Effector memory CD4-positive, alpha-beta T cell (primary cell): ENCODE measurements around the gene CEP164.

Source experiments
- DNase-seq, 3 donors: peaks; one replicate each; pipeline ENCODE4 v3.0.0-alpha.2; 2020
- H3K27ac ChIP-seq: 2 replicates; pipeline ENCODE4 v1.7.0; 2013; ENCODE audit warnings: mild to moderate bottlenecking, low read length, moderate library complexity; ENCODE audit not compliant: insufficient read depth, poor library complexity, severe bottlenecking
- H3K27me3 ChIP-seq: replicated peaks from 2 replicates; pipeline ENCODE4 v1.7.0; 2013; ENCODE audit warnings: mild to moderate bottlenecking, low read length; ENCODE audit not compliant: insufficient read depth, control insufficient read depth, poor library complexity, severe bottlenecking
- H3K36me3 ChIP-seq: 2 replicates; pipeline ENCODE4 v1.7.0; 2013; ENCODE audit warnings: mild to moderate bottlenecking, low read length, moderate library complexity; ENCODE audit not compliant: control insufficient read depth, insufficient read depth
- H3K4me1 ChIP-seq: 2 replicates; pipeline ENCODE4 v1.7.0; 2013; ENCODE audit warnings: low read length, mild to moderate bottlenecking; ENCODE audit not compliant: control insufficient read depth, insufficient read depth, poor library complexity, severe bottlenecking
- H3K4me3 ChIP-seq: 2 replicates; pipeline ENCODE4 v1.7.0; 2013; ENCODE audit warnings: low read length, low read depth, mild to moderate bottlenecking; ENCODE audit not compliant: insufficient read depth, poor library complexity, severe bottlenecking
- H3K9me3 ChIP-seq: 2 replicates; pipeline ENCODE4 v1.7.0; 2013; ENCODE audit warnings: mild to moderate bottlenecking, low read length, moderate library complexity; ENCODE audit not compliant: control insufficient read depth

Gene CEP164

GRCh38 chr11:117356126-117356890 lies 28.7 kb downstream of the CEP164 start:
- Histone ChIP-seq H3K27ac (no peak overlapping the region), H3K36me3 (peaks cover 48% of the 10 kb centered on the region), H3K27me3 (no peaks in the 10 kb centered on the region), H3K4me1 (no peaks in the 10 kb centered on the region), H3K9me3 (no peaks in the 10 kb centered on the region), H3K4me3 (no peak overlapping the region)
- DNase-seq = no peak

- H3K4me1 ChIP-seq = no peaks in the 10 kb centered on the region
- H3K27me3 ChIP-seq = no peaks in the 10 kb centered on the region
- H3K9me3 ChIP-seq = no peaks in the 10 kb centered on the region
Measured at GRCh38 chr11:117361432-117361831, 33.8 kb downstream of the CEP164 start.

GRCh38 chr11:117366248-117366647 lies 38.6 kb downstream of the CEP164 start:
- H3K4me1 ChIP-seq = no peaks in the 10 kb centered on the region
- no peaks in the 10 kb centered on the region for H3K9me3 ChIP-seq
- H3K36me3 ChIP-seq = peaks cover 26% of the 10 kb centered on the region
- no peaks in the 10 kb centered on the region for H3K27me3 ChIP-seq
- no peak overlapping the region for H3K4me3 ChIP-seq
- H3K27ac ChIP-seq = no peak overlapping the region
- no peak for DNase-seq

More at GRCh38 chr11:117361432-117361831, 33.8 kb downstream of the CEP164 start:
- Histone ChIP-seq H3K27ac (no peak overlapping the region), H3K4me3 (no peak overlapping the region), H3K36me3 (peaks cover 38% of the 10 kb centered on the region)
- DNase-seq = no peak

DNA sequence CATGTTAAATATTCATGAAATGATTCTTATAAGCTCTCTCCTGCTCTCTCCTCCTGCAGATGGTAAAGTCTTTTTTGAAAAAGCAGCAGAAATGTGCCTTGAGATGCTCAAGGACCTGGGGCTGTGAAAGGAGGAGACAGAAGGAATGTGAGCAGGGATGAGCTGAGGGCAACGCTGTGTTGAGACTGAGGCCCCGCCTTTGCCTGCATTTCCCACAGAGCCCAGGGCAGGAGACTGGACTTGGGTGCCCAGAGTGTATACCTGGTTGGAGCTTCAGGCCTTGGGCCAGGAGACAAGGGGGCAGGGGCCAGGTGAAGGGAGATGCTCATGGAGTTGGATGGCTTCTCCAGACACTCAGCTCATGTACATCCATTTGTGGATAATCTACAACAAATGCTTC lies 39.2 kb downstream of the CEP164 start:
- Histone ChIP-seq H3K27ac (no peak overlapping the region), H3K27me3 (no peaks in the 10 kb centered on the region), H3K4me3 (no peak overlapping the region), H3K4me1 (no peaks in the 10 kb centered on the region), H3K36me3 (peaks cover 22% of the 10 kb centered on the region), H3K9me3 (no peaks in the 10 kb centered on the region)
- no peak for DNase-seq

- no peak overlapping the region for H3K27ac ChIP-seq
- H3K27me3 ChIP-seq = no peaks in the 10 kb centered on the region
- DNase-seq = no peak
- H3K4me1 ChIP-seq = no peaks in the 10 kb centered on the region
- peaks cover 26% of the 10 kb centered on the region for H3K36me3 ChIP-seq
- H3K9me3 ChIP-seq = no peaks in the 10 kb centered on the region
- no peak overlapping the region for H3K4me3 ChIP-seq
Measured at GRCh38 chr11:117369534-117369933, 41.9 kb downstream of the CEP164 start.

DNA sequence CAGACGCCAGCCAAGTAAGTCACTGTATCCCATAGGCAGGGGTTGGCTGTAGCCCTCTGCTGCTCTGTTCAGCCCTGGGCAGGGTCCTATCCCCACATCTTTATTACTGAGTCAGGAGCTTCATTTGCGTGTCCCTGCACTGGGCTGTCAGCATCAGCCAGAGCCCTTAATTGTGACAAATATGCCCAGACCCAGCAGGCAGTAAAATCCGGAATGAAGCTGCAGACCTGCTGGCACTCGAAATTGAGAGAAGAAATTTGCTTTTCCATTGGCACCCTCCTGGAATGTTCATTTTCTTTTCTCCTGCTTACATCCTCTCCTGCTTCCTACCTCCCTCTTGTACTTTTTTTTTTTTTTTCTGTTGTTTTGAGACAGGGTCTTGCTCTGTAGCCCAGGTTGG lies 43.8 kb downstream of the CEP164 start:
- Histone ChIP-seq H3K27me3 (no peaks in the 10 kb centered on the region), H3K36me3 (peaks cover 34% of the 10 kb centered on the region), H3K4me1 (no peaks in the 10 kb centered on the region), H3K9me3 (no peaks in the 10 kb centered on the region), H3K27ac (no peak overlapping the region), H3K4me3 (no peak overlapping the region)
- no peak for DNase-seq

DNA sequence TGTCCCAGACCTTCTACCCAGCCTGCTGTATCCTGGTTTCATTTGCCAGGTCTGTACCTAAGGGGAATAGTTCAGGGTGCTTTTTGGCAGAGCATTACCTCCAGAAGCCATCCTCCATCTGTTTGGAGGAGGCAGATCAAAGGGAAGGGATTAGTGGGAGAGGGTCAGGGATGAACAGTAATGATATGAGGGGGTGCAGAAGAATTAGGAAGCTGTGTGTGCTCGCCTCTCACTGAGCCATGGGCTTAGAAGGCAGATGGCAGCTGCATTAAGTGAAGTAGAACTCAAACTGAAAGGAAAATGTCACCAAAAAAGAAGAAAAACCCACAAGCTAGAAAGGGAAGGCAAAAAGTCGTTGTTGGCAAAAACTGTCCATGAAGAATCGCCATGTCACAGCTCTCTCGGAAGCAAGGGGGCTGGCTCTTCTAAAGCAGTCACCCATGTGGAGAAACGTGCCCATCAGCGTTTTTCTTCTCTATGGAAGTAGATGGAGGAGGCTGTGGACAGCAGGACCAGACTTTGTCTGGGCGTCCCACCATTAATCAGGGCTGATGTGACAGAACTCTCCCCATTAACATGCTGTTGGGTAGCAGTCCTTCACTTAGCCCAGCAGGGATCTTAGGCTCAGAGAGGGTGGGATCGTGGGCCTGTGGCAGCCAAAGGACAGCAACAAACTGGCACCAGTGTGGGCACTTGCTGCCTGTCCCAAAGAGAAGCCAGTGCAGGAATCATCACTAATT lies 46.8 kb downstream of the CEP164 start:
- no peak for DNase-seq
- no peaks in the 10 kb centered on the region for H3K9me3 ChIP-seq
- H3K27ac ChIP-seq = no peak overlapping the region
- no peak overlapping the region for H3K4me3 ChIP-seq
- peaks cover 29% of the 10 kb centered on the region for H3K36me3 ChIP-seq
- H3K4me1 ChIP-seq = no peaks in the 10 kb centered on the region
- H3K27me3 ChIP-seq = no peaks in the 10 kb centered on the region

DNA sequence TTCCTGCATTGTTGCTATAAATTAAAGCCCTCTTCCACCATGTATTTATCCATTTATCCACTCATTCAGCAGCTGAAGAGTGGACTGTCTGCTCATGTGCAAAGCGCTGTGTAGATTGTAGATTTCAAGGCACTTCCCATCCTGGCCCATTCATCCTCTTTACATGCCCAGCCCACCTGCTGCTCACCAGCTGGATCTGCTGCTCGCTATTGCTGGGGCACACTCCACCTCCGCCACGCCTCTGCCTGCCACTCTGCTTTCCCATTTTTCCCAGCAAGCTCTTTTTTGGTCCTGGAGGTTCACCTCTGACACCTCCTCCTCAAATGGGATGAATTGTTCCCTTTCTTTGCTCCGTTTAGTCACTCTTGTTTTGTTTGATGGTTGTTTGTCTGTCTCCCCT lies 48.3 kb downstream of the CEP164 start:
- Histone ChIP-seq H3K27me3 (no peaks in the 10 kb centered on the region), H3K4me3 (no peak overlapping the region), H3K27ac (no peak overlapping the region), H3K4me1 (no peaks in the 10 kb centered on the region), H3K9me3 (no peaks in the 10 kb centered on the region), H3K36me3 (peaks cover 40% of the 10 kb centered on the region)
- DNase-seq = no peak

DNA sequence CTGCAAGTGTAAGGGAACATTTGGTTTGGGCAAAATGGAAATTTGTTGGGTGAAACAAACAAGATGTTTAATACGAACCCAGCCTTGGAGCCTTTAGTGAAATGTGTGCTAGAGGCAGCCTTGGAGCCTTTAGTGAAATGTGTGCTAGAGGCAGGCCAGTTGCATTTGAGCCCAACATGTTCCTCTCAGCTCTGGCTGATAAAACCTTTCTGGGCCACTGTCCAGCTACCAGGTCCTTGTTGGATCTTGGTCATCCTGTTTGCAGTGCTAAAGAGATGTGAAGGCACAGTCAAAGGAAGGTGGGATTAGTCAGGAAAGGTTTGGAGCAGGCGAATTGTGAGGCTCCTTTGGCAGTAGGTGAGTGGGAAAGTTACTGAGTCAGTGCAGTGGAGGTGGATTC lies 48.9 kb downstream of the CEP164 start:
- Histone ChIP-seq H3K9me3 (no peaks in the 10 kb centered on the region), H3K27ac (no peak overlapping the region), H3K36me3 (peaks cover 45% of the 10 kb centered on the region), H3K27me3 (no peaks in the 10 kb centered on the region), H3K4me3 (no peak overlapping the region), H3K4me1 (no peaks in the 10 kb centered on the region)
- DNase-seq = no peak
